ENCODE measurements around the gene P2RX6.
A peak's percentile ranks its signal among the peaks of the same experiment; 100 is the strongest.

The P2RX6 gene

GRCh38 chr22:20995329-20996030 is 19.5 kb upstream of the P2RX6 start:
- H3K4me1 ChIP-seq (ENCODE audit: control insufficient read depth in 2 of 2, insufficient read depth in 2 of 2, low read length in 2 of 2), result peaks cover 4% of the 10 kb centered on the region in 2 donors
- no peak overlapping the region for H3K4me3 ChIP-seq (ENCODE audit: low read length in 2 of 2)
- H3K9me3 ChIP-seq (ENCODE audit: control insufficient read depth in 2 of 2, low read length in 2 of 2), result no peaks in the 10 kb centered on the region
- H3K36me3 ChIP-seq (ENCODE audit: control insufficient read depth in 2 of 2, insufficient read depth in 2 of 2, low read length in 2 of 2), result peaks cover 23 to 43% of the 10 kb centered on the region in 2 donors
- no peak overlapping the region for H3K9ac ChIP-seq (ENCODE audit: low read depth in 1 of 2, low read length in 2 of 2)
- H3K27ac ChIP-seq (ENCODE audit: low read depth in 2 of 2, low read length in 2 of 2), result no peak overlapping the region
- no peaks in the 10 kb centered on the region for H3K27me3 ChIP-seq (ENCODE audit: control insufficient read depth in 2 of 2, insufficient read depth in 2 of 2, low read length in 2 of 2)

DNA sequence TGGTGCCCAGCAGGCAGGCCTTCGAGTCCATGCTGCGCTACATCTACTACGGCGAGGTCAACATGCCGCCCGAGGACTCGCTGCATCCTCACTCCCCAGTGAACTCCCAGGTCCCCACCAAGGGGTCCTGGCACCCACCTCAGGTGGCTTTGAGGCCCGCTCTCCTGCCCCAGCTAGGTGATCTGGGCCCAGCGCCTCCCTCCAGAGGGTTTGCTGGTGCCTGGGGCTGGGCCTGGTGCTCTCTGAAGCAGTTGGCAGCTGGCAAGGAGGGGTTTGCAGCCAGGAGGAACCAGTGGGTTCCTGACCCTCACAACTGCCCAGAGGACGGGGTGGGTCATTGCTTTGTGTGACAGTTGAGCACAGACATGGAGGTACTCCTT is 18.9 kb upstream of the P2RX6 start:
- Histone ChIP-seq H3K27ac (ENCODE audit: low read depth in 2 of 2, low read length in 2 of 2) (no peak overlapping the region), H3K9ac (ENCODE audit: low read depth in 1 of 2, low read length in 2 of 2) (no peak overlapping the region), H3K36me3 (ENCODE audit: control insufficient read depth in 2 of 2, insufficient read depth in 2 of 2, low read length in 2 of 2) (peaks cover 23 to 42% of the 10 kb centered on the region in 2 donors), H3K27me3 (ENCODE audit: control insufficient read depth in 2 of 2, insufficient read depth in 2 of 2, low read length in 2 of 2) (no peaks in the 10 kb centered on the region), H3K4me1 (ENCODE audit: control insufficient read depth in 2 of 2, insufficient read depth in 2 of 2, low read length in 2 of 2) (peaks cover 9 to 10% of the 10 kb centered on the region in 2 donors), H3K9me3 (ENCODE audit: control insufficient read depth in 2 of 2, low read length in 2 of 2) (no peaks in the 10 kb centered on the region), H3K4me3 (ENCODE audit: low read length in 2 of 2) (no peak overlapping the region)

GRCh38 chr22:20996598-20997535 is 18.1 kb upstream of the P2RX6 start:
- no peak overlapping the region for H3K27ac ChIP-seq (ENCODE audit: low read depth in 2 of 2, low read length in 2 of 2)
- peaks cover 16% of the 10 kb centered on the region in 2 donors for H3K4me1 ChIP-seq (ENCODE audit: control insufficient read depth in 2 of 2, insufficient read depth in 2 of 2, low read length in 2 of 2)
- no peak overlapping the region for H3K9ac ChIP-seq (ENCODE audit: low read depth in 1 of 2, low read length in 2 of 2)
- H3K36me3 ChIP-seq (ENCODE audit: control insufficient read depth in 2 of 2, insufficient read depth in 2 of 2, low read length in 2 of 2), result peaks cover 18 to 42% of the 10 kb centered on the region in 2 donors
- no peaks in the 10 kb centered on the region for H3K27me3 ChIP-seq (ENCODE audit: control insufficient read depth in 2 of 2, insufficient read depth in 2 of 2, low read length in 2 of 2)
- H3K4me3 ChIP-seq (ENCODE audit: low read length in 2 of 2), result no peak overlapping the region
- H3K9me3 ChIP-seq (ENCODE audit: control insufficient read depth in 2 of 2, low read length in 2 of 2), result no peaks in the 10 kb centered on the region

DNA sequence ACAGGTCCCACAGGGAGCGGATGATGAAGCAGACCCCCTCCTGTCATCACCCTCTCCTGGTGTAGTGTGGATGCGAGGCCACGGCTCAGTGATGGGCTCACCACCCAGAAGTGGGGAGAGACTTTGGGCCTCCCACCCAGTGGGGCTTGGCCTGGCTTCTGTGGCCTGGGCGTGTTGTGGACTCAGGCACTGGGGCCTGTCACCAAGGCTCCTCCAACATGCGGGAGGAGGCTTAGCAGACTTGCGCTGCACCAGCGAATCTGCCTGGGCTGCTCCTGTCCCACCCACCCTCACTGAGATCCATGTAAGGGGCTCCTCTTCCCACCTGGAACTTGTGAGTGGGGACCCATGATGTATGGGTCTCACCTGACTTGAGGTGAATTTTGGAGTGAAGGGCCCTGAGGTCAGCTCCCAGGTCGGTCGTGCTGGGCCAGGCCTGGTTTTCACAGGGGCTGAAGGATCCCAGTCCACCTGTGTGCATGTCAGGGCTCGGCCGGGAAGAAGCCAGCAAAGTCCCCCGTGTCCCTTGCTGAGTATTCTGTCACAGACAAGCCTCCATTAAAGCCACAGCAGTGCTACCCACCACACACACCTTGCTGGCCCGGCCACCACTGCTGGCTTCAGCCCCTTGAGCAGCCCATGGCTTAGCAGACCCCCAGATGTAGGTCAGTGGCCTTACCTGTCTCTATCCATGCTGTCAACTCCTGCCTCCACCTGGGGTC is 17.3 kb upstream of the P2RX6 start:
- no peak overlapping the region for H3K4me3 ChIP-seq (ENCODE audit: low read length in 2 of 2)
- H3K27ac ChIP-seq (ENCODE audit: low read depth in 2 of 2, low read length in 2 of 2), result no peak overlapping the region
- no peak overlapping the region for H3K9ac ChIP-seq (ENCODE audit: low read depth in 1 of 2, low read length in 2 of 2)
- H3K4me1 ChIP-seq (ENCODE audit: control insufficient read depth in 2 of 2, insufficient read depth in 2 of 2, low read length in 2 of 2), result peaks cover 16% of the 10 kb centered on the region in 2 donors
- H3K9me3 ChIP-seq (ENCODE audit: control insufficient read depth in 2 of 2, low read length in 2 of 2), result no peaks in the 10 kb centered on the region
- peaks cover 11 to 34% of the 10 kb centered on the region in 2 donors for H3K36me3 ChIP-seq (ENCODE audit: control insufficient read depth in 2 of 2, insufficient read depth in 2 of 2, low read length in 2 of 2)
- no peaks in the 10 kb centered on the region for H3K27me3 ChIP-seq (ENCODE audit: control insufficient read depth in 2 of 2, insufficient read depth in 2 of 2, low read length in 2 of 2)

GRCh38 chr22:20998411-20999336 is 16.3 kb upstream of the P2RX6 start:
- no peak overlapping the region for H3K27ac ChIP-seq (ENCODE audit: low read depth in 2 of 2, low read length in 2 of 2)
- H3K9me3 ChIP-seq (ENCODE audit: control insufficient read depth in 2 of 2, low read length in 2 of 2), result no peaks in the 10 kb centered on the region
- peaks cover 8 to 29% of the 10 kb centered on the region in 2 donors for H3K36me3 ChIP-seq (ENCODE audit: control insufficient read depth in 2 of 2, insufficient read depth in 2 of 2, low read length in 2 of 2)
- peaks cover 22 to 24% of the 10 kb centered on the region in 2 donors for H3K4me1 ChIP-seq (ENCODE audit: control insufficient read depth in 2 of 2, insufficient read depth in 2 of 2, low read length in 2 of 2)
- H3K4me3 ChIP-seq (ENCODE audit: low read length in 2 of 2), result no peak overlapping the region
- H3K27me3 ChIP-seq (ENCODE audit: control insufficient read depth in 2 of 2, insufficient read depth in 2 of 2, low read length in 2 of 2), result no peaks in the 10 kb centered on the region
- H3K9ac ChIP-seq (ENCODE audit: low read depth in 1 of 2, low read length in 2 of 2), result no peak overlapping the region

DNA sequence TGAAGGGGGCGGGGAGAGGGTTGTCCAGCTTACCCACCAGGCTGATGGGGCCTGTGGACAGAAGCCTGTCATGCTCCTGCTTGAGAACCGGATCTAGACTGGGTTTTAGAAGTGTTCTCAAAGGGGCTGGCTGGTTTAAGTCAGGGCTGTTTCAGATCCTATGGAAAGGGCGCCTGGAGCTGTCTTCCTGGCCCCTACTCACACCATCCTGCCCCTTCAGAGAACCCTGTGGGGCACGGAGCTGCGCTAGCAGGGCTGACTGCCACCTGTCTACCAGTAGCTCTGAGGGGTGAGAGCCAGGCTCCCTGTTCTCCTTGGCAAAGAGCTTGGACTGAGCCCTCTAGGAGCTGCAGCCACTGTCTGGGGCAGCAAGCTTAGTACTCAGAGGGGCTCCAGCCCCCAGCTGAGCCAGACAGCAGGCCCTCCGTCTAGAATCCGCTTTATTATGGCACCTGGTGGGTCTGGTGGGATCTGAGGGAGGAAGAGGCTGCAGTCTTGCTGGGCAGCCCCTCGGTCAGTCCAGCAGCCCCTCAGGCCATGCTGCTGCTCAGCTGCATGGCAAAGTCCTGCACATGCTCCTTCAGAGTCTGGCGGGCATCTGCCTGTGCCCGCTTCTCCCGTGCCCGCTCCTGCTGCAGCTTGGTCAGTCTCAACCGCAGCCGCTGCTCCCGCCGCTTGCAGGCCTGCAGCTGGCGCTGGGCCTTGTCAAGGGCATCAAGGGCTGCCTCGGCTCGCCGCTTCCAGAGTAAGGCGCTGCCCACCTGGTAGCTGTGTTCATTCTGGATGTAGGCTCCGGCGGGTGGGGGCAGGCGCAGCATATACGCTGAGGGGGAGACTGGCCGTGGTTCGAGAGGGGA is 15.4 kb upstream of the P2RX6 start:
- H3K4me1 ChIP-seq (ENCODE audit: control insufficient read depth in 2 of 2, insufficient read depth in 2 of 2, low read length in 2 of 2), result peaks cover 22 to 26% of the 10 kb centered on the region in 2 donors
- H3K4me3 ChIP-seq (ENCODE audit: low read length in 2 of 2), result no peak overlapping the region
- H3K9ac ChIP-seq (ENCODE audit: low read depth in 1 of 2, low read length in 2 of 2), result no peak overlapping the region

GRCh38 chr22:21000207-21000986 is 14.6 kb upstream of the P2RX6 start:
- H3K9me3 ChIP-seq (ENCODE audit: control insufficient read depth in 2 of 2, low read length in 2 of 2), result no peaks in the 10 kb centered on the region
- H3K27ac ChIP-seq (ENCODE audit: low read depth in 2 of 2, low read length in 2 of 2), result peak overlapping the region in 1 of 2 donors; percentile 99

More for the DNA sequence above, 15.4 kb upstream of the P2RX6 start:
- Histone ChIP-seq H3K27ac (ENCODE audit: low read depth in 2 of 2, low read length in 2 of 2) (no peak overlapping the region), H3K9me3 (ENCODE audit: control insufficient read depth in 2 of 2, low read length in 2 of 2) (no peaks in the 10 kb centered on the region), H3K27me3 (ENCODE audit: control insufficient read depth in 2 of 2, insufficient read depth in 2 of 2, low read length in 2 of 2) (no peaks in the 10 kb centered on the region), H3K36me3 (ENCODE audit: control insufficient read depth in 2 of 2, insufficient read depth in 2 of 2, low read length in 2 of 2) (peaks cover 8 to 29% of the 10 kb centered on the region in 2 donors)

DNA sequence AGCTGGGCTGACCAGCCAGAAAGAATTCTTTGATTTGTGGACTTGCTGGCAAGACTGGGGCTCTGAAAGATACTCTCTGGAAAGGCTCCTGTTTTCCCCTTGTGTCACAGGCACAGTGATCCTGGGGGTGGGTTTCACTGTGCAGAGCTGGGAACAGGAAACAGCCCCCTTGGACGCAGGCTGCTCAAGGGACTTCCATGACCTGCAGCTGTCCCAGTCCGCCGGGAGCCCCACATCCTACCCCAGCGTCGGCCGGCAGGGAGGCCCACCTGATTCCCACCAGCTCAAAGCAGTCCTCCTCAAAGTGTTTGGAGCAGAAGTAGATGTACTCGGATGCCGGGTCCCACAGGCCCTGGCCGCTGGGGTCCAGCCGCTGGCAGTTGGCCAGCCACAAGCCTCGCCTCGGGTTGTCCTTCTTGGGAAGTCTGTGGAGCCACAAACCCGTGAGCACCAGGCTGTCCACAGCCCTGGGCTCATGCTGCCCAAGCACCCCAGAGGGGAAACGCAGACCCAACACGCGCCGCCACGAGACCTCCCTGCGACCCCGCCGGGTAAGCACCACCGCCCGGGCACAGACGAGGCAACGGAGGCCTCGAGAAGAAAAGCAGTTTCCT is 13.9 kb upstream of the P2RX6 start:
- H3K4me3 ChIP-seq (ENCODE audit: low read length in 2 of 2), result peak overlapping the region; percentile 91 to 93
- H3K9me3 ChIP-seq (ENCODE audit: control insufficient read depth in 2 of 2, low read length in 2 of 2), result no peaks in the 10 kb centered on the region
- peak overlapping the region; percentile 90 to 91 for H3K9ac ChIP-seq (ENCODE audit: low read depth in 1 of 2, low read length in 2 of 2)

More at GRCh38 chr22:21000207-21000986, 14.6 kb upstream of the P2RX6 start:
- peaks cover 22 to 26% of the 10 kb centered on the region in 2 donors for H3K4me1 ChIP-seq (ENCODE audit: control insufficient read depth in 2 of 2, insufficient read depth in 2 of 2, low read length in 2 of 2)
- H3K9ac ChIP-seq (ENCODE audit: low read depth in 1 of 2, low read length in 2 of 2), result peak overlapping the region; percentile 60 to 91
- peaks cover 8 to 29% of the 10 kb centered on the region in 2 donors for H3K36me3 ChIP-seq (ENCODE audit: control insufficient read depth in 2 of 2, insufficient read depth in 2 of 2, low read length in 2 of 2)
- H3K4me3 ChIP-seq (ENCODE audit: low read length in 2 of 2), result peak overlapping the region; percentile 91 to 93
- H3K27me3 ChIP-seq (ENCODE audit: control insufficient read depth in 2 of 2, insufficient read depth in 2 of 2, low read length in 2 of 2), result no peaks in the 10 kb centered on the region

More for the DNA sequence above, 13.9 kb upstream of the P2RX6 start:
- no peaks in the 10 kb centered on the region for H3K27me3 ChIP-seq (ENCODE audit: control insufficient read depth in 2 of 2, insufficient read depth in 2 of 2, low read length in 2 of 2)
- peak overlapping the region; percentile 99 for H3K27ac ChIP-seq (ENCODE audit: low read depth in 2 of 2, low read length in 2 of 2)
- H3K36me3 ChIP-seq (ENCODE audit: control insufficient read depth in 2 of 2, insufficient read depth in 2 of 2, low read length in 2 of 2), result peaks cover 8 to 29% of the 10 kb centered on the region in 2 donors
- H3K4me1 ChIP-seq (ENCODE audit: control insufficient read depth in 2 of 2, insufficient read depth in 2 of 2, low read length in 2 of 2), result peaks cover 22 to 26% of the 10 kb centered on the region in 2 donors

All from mucosa of rectum (tissue), 2 donors.